Stomach smooth muscle (tissue), 2 donors: Measurements from ENCODE around the gene ACYP2.

Experiments
- H3K27ac ChIP-seq: one replicate; pipeline ENCODE4 v1.7.0; 2013; ENCODE audit warnings: mild to moderate bottlenecking, low read length, inconsistent platforms
- H3K27me3 ChIP-seq, 2 donors: one replicate each; pipeline ENCODE4 v1.7.0; 2013; ENCODE audit warnings: low read length in 2 of 2; ENCODE audit not compliant: insufficient read depth in 2 of 2, control insufficient read depth in 1 of 2
- H3K36me3 ChIP-seq, 2 donors: one replicate each; pipeline ENCODE4 v1.7.0; 2013; ENCODE audit warnings: low read length in 2 of 2; ENCODE audit not compliant: control insufficient read depth in 2 of 2, insufficient read depth in 2 of 2
- H3K4me1 ChIP-seq: one replicate; pipeline ENCODE4 v1.7.0; 2013; ENCODE audit warnings: low read length; ENCODE audit not compliant: control insufficient read depth, insufficient read depth
- H3K4me3 ChIP-seq, 2 donors: one replicate each; pipeline ENCODE4 v1.7.0; 2013; ENCODE audit warnings: low read length in 2 of 2
- H3K9ac ChIP-seq, 2 donors: one replicate each; pipeline ENCODE4 v1.7.0; 2013; ENCODE audit warnings: low read length in 2 of 2, mild to moderate bottlenecking in 1 of 2
- H3K9me3 ChIP-seq, 2 donors: one replicate each; pipeline ENCODE4 v1.7.0; 2013; ENCODE audit warnings: low read length in 2 of 2; ENCODE audit not compliant: control insufficient read depth in 2 of 2
- donor health status: healthy.
- donor health status: Pancreatic carcinoma.

Gene ACYP2

GRCh38 chr2:54224997-54225396, 109.6 kb downstream of the ACYP2 start:
- Histone ChIP-seq H3K27ac (peak overlapping the region; percentile 12), H3K4me3 (no peak overlapping the region), H3K27me3 (no peaks in the 10 kb centered on the region), H3K9ac (no peak overlapping the region), H3K9me3 (no peaks in the 10 kb centered on the region), H3K36me3 (no peaks in the 10 kb centered on the region), H3K4me1 (peaks cover 3% of the 10 kb centered on the region)

- Histone ChIP-seq H3K4me3 (no peak overlapping the region), H3K9ac (no peak overlapping the region), H3K4me1 (peaks cover 3% of the 10 kb centered on the region), H3K27ac (no peak overlapping the region), H3K36me3 (no peaks in the 10 kb centered on the region), H3K9me3 (no peaks in the 10 kb centered on the region), H3K27me3 (no peaks in the 10 kb centered on the region)
These were observed 110.8 kb downstream of the ACYP2 start for GRCh38 chr2:54226260-54226659.

- Histone ChIP-seq H3K36me3 (no peaks in the 10 kb centered on the region), H3K27ac (no peak overlapping the region), H3K9me3 (no peaks in the 10 kb centered on the region), H3K27me3 (no peaks in the 10 kb centered on the region), H3K4me3 (no peak overlapping the region), H3K4me1 (peaks cover 3% of the 10 kb centered on the region), H3K9ac (no peak overlapping the region)
These were observed 112.4 kb downstream of the ACYP2 start for GRCh38 chr2:54227798-54228197.

GRCh38 chr2:54228945-54229344, 113.5 kb downstream of the ACYP2 start:
- Histone ChIP-seq H3K27ac (peak overlapping the region; percentile 1), H3K4me1 (peaks cover 3% of the 10 kb centered on the region), H3K9me3 (no peaks in the 10 kb centered on the region), H3K4me3 (no peak overlapping the region), H3K36me3 (no peaks in the 10 kb centered on the region), H3K27me3 (no peaks in the 10 kb centered on the region), H3K9ac (no peak overlapping the region)

- Histone ChIP-seq H3K27me3 (no peaks in the 10 kb centered on the region), H3K4me1 (no peaks in the 10 kb centered on the region), H3K4me3 (no peak overlapping the region), H3K9ac (no peak overlapping the region), H3K9me3 (no peaks in the 10 kb centered on the region), H3K36me3 (no peaks in the 10 kb centered on the region), H3K27ac (no peak overlapping the region)
These were observed 118.6 kb downstream of the ACYP2 start for GRCh38 chr2:54233832-54234649.

GRCh38 chr2:54237428-54237827, 122.0 kb downstream of the ACYP2 start:
- Histone ChIP-seq H3K27ac (no peak overlapping the region), H3K27me3 (no peaks in the 10 kb centered on the region), H3K9me3 (no peaks in the 10 kb centered on the region), H3K9ac (no peak overlapping the region), H3K4me3 (no peak overlapping the region), H3K4me1 (peaks cover 5% of the 10 kb centered on the region), H3K36me3 (no peaks in the 10 kb centered on the region)

- Histone ChIP-seq H3K9ac (no peak overlapping the region), H3K36me3 (no peaks in the 10 kb centered on the region), H3K9me3 (no peaks in the 10 kb centered on the region), H3K27me3 (no peaks in the 10 kb centered on the region), H3K27ac (no peak overlapping the region), H3K4me3 (no peak overlapping the region), H3K4me1 (peaks cover 5% of the 10 kb centered on the region)
These were observed 124.0 kb downstream of the ACYP2 start for GRCh38 chr2:54239427-54239826.

- Histone ChIP-seq H3K36me3 (no peaks in the 10 kb centered on the region), H3K4me3 (no peak overlapping the region), H3K27ac (peak overlapping the region; percentile 53), H3K9ac (no peak overlapping the region), H3K4me1 (peaks cover 5% of the 10 kb centered on the region), H3K27me3 (no peaks in the 10 kb centered on the region), H3K9me3 (no peaks in the 10 kb centered on the region)
These were observed 125.4 kb downstream of the ACYP2 start for GRCh38 chr2:54240515-54241469.

GRCh38 chr2:54247115-54247514, 131.7 kb downstream of the ACYP2 start:
- Histone ChIP-seq H3K36me3 (no peaks in the 10 kb centered on the region), H3K4me1 (no peaks in the 10 kb centered on the region), H3K27me3 (no peaks in the 10 kb centered on the region), H3K9me3 (no peaks in the 10 kb centered on the region), H3K4me3 (no peak overlapping the region), H3K27ac (no peak overlapping the region), H3K9ac (no peak overlapping the region)

- H3K27me3 ChIP-seq = no peaks in the 10 kb centered on the region
- H3K4me1 ChIP-seq = no peaks in the 10 kb centered on the region
- H3K36me3 ChIP-seq = no peaks in the 10 kb centered on the region
- no peak overlapping the region for H3K9ac ChIP-seq
- H3K4me3 ChIP-seq = no peak overlapping the region
- H3K27ac ChIP-seq = no peak overlapping the region
- H3K9me3 ChIP-seq = no peaks in the 10 kb centered on the region
These were observed 134.2 kb downstream of the ACYP2 start for GRCh38 chr2:54249629-54250028.
